Activated naive CD8-positive, alpha-beta T cell treated with anti-CD3 and anti-CD28 coated beads for 36 hours (primary cell): Measurements from ENCODE around the gene SHROOM2. TPM values are rescaled to one million over a fixed set of nuclear protein-coding genes. Genes with fewer than 3 reads are reported as not detected.

ENCODE experiments used
- DNase-seq: peaks from one replicate; pipeline ENCODE4 v3.0.0; 2021
- H3K27ac Mint-ChIP-seq: one replicate; pipeline ENCODE4 v1.8.0; 2022; ENCODE audit warnings: mild to moderate bottlenecking, moderate library complexity, mixed read lengths
- H3K27me3 Mint-ChIP-seq: one replicate; pipeline ENCODE4 v1.8.0; 2022; ENCODE audit warnings: mild to moderate bottlenecking, mixed read lengths
- H3K36me3 Mint-ChIP-seq: one replicate; pipeline ENCODE4 v1.8.0; 2021; ENCODE audit warnings: mild to moderate bottlenecking, mixed read lengths
- H3K4me1 Mint-ChIP-seq: one replicate; pipeline ENCODE4 v1.8.0; 2021; ENCODE audit warnings: mixed read lengths
- H3K4me3 Mint-ChIP-seq: one replicate; pipeline ENCODE4 v1.8.0; 2022; ENCODE audit warnings: mild to moderate bottlenecking, moderate library complexity, mixed read lengths
- H3K9me3 Mint-ChIP-seq: one replicate; pipeline ENCODE4 v1.8.0; 2022; ENCODE audit warnings: mixed read lengths
- total RNA-seq, 2 experiments: library from RNA; stranded (reverse); gene quantifications; one replicate each; pipeline ENCODE4 v1.2.3, GENCODE V29; 2021

SHROOM2 gene
- total RNA-seq, 2 experiments from 2014 or later = not detected

DNA sequence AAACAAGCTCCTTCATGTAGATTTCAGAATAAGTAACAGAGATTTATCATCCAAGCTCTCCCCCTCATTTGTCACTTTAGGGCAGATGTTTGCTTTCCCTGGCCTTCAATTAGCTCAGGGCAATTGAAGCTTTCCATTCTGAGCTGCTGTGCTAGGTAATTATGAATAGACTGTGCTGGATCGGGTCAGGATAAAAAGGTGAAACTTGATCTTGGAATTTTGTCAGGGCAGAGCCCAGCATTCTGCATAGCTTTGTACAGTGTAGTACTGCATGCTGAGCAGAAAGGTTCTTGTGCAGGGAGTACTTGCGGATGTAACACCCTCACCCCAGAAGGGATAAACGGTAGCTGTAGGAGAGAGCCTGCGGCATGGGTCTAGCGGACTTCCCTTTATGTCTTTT is 116.9 kb downstream of the SHROOM2 start:
- no peak overlapping the region for H3K27ac Mint-ChIP-seq
- no peaks in the 10 kb centered on the region for H3K9me3 Mint-ChIP-seq
- H3K27me3 Mint-ChIP-seq = peaks cover 16% of the 10 kb centered on the region
- no peaks in the 10 kb centered on the region for H3K4me1 Mint-ChIP-seq
- DNase-seq = no peak
- H3K4me3 Mint-ChIP-seq = no peak overlapping the region
- H3K36me3 Mint-ChIP-seq = no peaks in the 10 kb centered on the region

- Mint-ChIP-seq H3K27me3 (peaks cover 17% of the 10 kb centered on the region), H3K9me3 (no peaks in the 10 kb centered on the region), H3K4me1 (no peaks in the 10 kb centered on the region), H3K4me3 (no peak overlapping the region), H3K27ac (no peak overlapping the region), H3K36me3 (no peaks in the 10 kb centered on the region)
- DNase-seq = no peak
Observed at GRCh38 chrX:9905288-9905687, 119.1 kb downstream of the SHROOM2 start.

- H3K4me1 Mint-ChIP-seq = no peaks in the 10 kb centered on the region
- no peaks in the 10 kb centered on the region for H3K9me3 Mint-ChIP-seq
- H3K4me3 Mint-ChIP-seq = no peak overlapping the region
- DNase-seq = no peak
- H3K27me3 Mint-ChIP-seq = peaks cover 17% of the 10 kb centered on the region
- H3K27ac Mint-ChIP-seq = no peak overlapping the region
- H3K36me3 Mint-ChIP-seq = no peaks in the 10 kb centered on the region
Observed at GRCh38 chrX:9905721-9906120, 119.5 kb downstream of the SHROOM2 start.

DNA sequence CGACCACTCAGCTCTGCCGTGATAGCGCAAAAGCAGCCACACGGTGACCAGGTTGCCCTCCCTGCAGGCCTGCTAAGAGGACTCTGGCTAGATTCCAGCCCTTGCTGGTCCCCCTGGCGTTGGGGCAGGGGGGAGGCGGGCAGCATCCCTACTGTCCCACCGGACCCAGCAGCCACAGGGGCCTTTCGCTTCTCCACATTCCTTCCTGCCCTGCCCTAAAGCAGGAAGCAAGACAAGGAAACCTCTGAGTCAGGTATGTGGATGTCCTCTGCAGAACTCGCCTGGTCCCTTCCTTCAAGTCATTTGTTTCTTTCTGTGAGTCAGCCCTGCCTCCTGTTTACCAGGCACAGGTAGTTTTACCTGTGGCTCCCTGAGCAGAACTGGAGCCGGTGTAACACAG is 120.7 kb downstream of the SHROOM2 start:
- H3K36me3 Mint-ChIP-seq = no peaks in the 10 kb centered on the region
- no peak overlapping the region for H3K27ac Mint-ChIP-seq
- no peaks in the 10 kb centered on the region for H3K4me1 Mint-ChIP-seq
- no peak overlapping the region for H3K4me3 Mint-ChIP-seq
- peaks cover 26% of the 10 kb centered on the region for H3K27me3 Mint-ChIP-seq
- no peak for DNase-seq
- H3K9me3 Mint-ChIP-seq = no peaks in the 10 kb centered on the region

DNA sequence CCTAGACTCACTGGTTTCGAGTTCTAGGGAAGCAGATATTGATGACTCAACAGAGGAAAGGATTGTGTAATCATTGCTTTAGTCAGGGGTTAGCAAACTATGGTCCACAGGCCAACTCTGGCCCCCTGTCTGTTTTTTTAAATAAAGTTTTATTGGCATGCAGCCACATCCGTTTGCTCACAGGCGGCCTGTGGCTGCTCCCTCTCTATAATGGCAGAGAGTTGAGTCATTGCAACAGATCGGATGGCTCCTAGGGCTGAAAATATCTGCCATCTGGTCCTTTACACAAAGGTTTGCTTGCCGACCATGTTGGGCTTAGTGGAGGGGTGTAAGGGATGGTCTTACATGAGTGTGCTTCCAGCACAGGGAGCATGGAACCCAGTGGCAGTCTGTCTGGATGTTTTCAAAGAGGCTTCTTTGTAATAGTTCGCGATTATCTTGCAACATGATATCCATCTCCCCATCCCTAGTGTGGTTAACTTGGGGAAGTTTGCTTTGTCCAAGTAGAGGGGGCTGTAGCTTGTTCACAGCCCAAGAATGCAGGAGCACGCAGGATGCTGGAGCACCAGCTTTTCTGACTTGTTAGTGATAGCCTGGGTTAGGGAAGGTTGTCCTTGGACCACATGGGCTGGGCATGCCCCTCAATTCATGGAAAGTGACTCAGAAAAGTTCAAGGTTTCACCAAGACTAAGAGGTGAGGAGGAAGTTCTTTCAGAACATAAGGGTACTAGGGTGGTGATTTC is 121.6 kb downstream of the SHROOM2 start:
- H3K9me3 Mint-ChIP-seq = no peaks in the 10 kb centered on the region
- DNase-seq = no peak
- H3K27ac Mint-ChIP-seq = no peak overlapping the region

GRCh38 chrX:9909254-9909653 is 123.0 kb downstream of the SHROOM2 start:
- Mint-ChIP-seq H3K27ac (no peak overlapping the region), H3K27me3 (peaks cover 17% of the 10 kb centered on the region), H3K9me3 (no peaks in the 10 kb centered on the region), H3K4me1 (no peaks in the 10 kb centered on the region), H3K4me3 (no peak overlapping the region), H3K36me3 (no peaks in the 10 kb centered on the region)
- no peak for DNase-seq

More for the DNA sequence above, 121.6 kb downstream of the SHROOM2 start:
- no peak overlapping the region for H3K4me3 Mint-ChIP-seq
- H3K36me3 Mint-ChIP-seq = no peaks in the 10 kb centered on the region
- H3K4me1 Mint-ChIP-seq = no peaks in the 10 kb centered on the region
- peaks cover 18% of the 10 kb centered on the region for H3K27me3 Mint-ChIP-seq

DNA sequence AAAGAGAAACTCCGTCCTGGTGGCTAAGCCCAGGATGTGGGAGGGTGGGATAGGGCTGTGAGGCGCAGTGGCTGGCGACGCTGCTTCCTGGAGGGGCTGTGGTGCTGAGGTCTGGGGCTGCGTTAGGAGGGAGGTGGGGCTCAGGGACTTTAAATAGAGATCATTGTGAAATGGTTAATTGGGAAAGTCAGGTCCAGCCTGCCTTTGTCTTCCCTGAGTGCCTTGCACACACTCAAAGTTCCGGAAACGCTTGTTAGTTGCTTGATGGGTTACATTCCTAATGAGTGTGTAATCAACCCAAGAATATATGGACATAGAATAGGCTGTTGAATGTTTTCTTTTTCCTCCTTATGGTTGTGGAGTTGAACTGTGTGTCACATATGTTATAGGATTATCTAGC is 125.3 kb downstream of the SHROOM2 start:
- H3K27me3 Mint-ChIP-seq = peaks cover 26% of the 10 kb centered on the region
- DNase-seq = no peak

DNA sequence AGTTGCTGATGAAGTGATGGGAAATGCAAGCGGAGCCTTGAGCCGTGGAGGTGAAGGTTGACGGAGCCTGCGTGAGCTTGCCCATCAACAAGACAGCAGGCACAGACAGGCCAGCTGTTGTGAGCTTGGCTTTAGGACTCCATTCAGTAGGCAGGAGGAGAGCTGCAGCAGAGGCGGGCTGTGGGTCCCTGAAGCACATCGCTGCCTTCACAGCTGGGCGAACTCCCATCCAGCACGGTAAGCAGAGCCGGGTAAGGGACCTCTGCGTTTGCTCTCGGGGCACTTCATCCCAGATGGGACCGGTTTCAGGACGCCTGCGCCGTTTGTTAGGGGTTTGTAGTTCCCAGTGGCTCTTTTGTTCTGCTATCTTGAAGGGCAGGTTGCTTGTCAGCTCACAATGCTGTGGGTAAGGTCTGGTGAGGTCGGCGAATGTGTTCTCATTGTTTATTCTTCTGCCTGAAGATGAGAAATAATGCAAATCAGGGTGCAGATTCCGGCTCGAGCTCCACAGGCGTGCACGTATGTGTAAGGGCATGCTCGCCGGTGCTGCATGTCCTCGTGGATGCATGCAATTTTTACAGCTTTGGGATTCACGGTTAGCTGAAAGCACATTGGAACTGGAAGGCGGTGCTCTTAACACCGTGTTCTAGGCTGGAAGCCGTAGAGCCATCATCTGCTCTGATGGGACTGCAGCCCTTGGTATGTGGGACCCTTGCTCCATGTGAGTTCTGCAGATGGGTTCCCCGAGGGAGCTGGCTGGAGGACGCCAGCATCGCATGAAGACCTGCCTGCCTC is 126.3 kb downstream of the SHROOM2 start:
- no peaks in the 10 kb centered on the region for H3K36me3 Mint-ChIP-seq
- no peak for DNase-seq
- H3K4me1 Mint-ChIP-seq = no peaks in the 10 kb centered on the region
- no peaks in the 10 kb centered on the region for H3K9me3 Mint-ChIP-seq
- peaks cover 26% of the 10 kb centered on the region for H3K27me3 Mint-ChIP-seq
- H3K4me3 Mint-ChIP-seq = no peak overlapping the region
- no peak overlapping the region for H3K27ac Mint-ChIP-seq

More for the DNA sequence above, 125.3 kb downstream of the SHROOM2 start:
- Mint-ChIP-seq H3K36me3 (no peaks in the 10 kb centered on the region), H3K4me3 (no peak overlapping the region), H3K9me3 (no peaks in the 10 kb centered on the region), H3K27ac (no peak overlapping the region), H3K4me1 (no peaks in the 10 kb centered on the region)

- no peak for DNase-seq
- Mint-ChIP-seq H3K4me1 (no peaks in the 10 kb centered on the region), H3K4me3 (no peak overlapping the region), H3K27me3 (peaks cover 24% of the 10 kb centered on the region), H3K27ac (no peak overlapping the region), H3K36me3 (no peaks in the 10 kb centered on the region), H3K9me3 (no peaks in the 10 kb centered on the region)
Observed at GRCh38 chrX:9913146-9913433, 126.9 kb downstream of the SHROOM2 start.

- H3K4me1 Mint-ChIP-seq = no peaks in the 10 kb centered on the region
Observed at GRCh38 chrX:9917861-9918260, 131.6 kb downstream of the SHROOM2 start.

DNA sequence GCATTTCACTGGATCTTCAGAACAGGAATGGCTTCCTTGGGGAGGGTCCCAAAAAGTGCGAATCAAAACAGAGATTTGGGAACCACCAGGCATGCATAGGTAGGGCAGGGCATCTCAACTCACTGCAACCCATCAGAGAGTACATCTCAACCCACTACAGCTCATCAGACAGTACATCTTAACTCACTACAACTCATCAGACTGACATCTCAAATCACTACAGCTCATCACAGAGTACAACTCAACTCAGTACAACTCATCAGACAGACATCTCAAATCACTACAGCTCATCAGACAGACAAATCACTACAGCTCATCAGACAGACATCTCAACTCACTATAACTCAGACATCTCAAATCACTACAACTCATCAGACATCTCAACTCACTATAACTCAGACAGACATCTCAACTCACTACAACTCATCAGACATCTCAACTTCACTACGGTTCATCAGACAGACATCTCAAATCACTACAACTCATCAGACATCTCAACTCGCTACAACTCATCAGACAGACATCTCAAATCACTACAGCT is 133.5 kb downstream of the SHROOM2 start:
- Mint-ChIP-seq H3K27me3 (peaks cover 4% of the 10 kb centered on the region), H3K9me3 (no peaks in the 10 kb centered on the region)

More at GRCh38 chrX:9917861-9918260, 131.6 kb downstream of the SHROOM2 start:
- no peak for DNase-seq
- H3K9me3 Mint-ChIP-seq = no peaks in the 10 kb centered on the region
- H3K4me3 Mint-ChIP-seq = no peak overlapping the region
- no peaks in the 10 kb centered on the region for H3K36me3 Mint-ChIP-seq
- peaks cover 11% of the 10 kb centered on the region for H3K27me3 Mint-ChIP-seq
- no peak overlapping the region for H3K27ac Mint-ChIP-seq

GRCh38 chrX:9921407-9921806 is 135.2 kb downstream of the SHROOM2 start:
- Mint-ChIP-seq H3K27ac (no peak overlapping the region), H3K27me3 (no peaks in the 10 kb centered on the region), H3K4me3 (no peak overlapping the region), H3K36me3 (no peaks in the 10 kb centered on the region), H3K9me3 (no peaks in the 10 kb centered on the region), H3K4me1 (no peaks in the 10 kb centered on the region)
- no peak for DNase-seq

More for the DNA sequence above, 133.5 kb downstream of the SHROOM2 start:
- no peak for DNase-seq
- Mint-ChIP-seq H3K4me1 (no peaks in the 10 kb centered on the region), H3K27ac (no peak overlapping the region), H3K36me3 (no peaks in the 10 kb centered on the region), H3K4me3 (no peak overlapping the region)

DNA sequence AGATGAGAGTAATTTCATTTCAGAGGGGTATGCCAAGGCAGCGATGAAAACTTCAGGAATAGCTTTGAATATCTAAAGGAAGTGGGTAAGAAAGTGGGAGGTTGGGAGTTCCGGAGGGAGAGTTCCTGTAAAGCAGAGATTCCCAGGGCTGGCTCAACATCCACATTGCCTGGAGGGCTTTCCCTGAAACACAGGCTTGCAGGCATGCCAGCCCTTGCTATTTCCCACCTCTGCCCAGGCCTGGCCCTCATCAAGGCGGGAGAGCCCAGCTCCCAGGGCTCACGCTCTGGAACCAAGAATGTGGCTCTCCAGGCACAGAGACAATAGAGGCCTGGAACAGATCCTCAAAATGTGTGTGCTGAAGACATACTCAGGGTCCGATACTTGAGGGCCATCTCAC is 137.1 kb downstream of the SHROOM2 start:
- Mint-ChIP-seq H3K9me3 (no peaks in the 10 kb centered on the region), H3K27ac (no peak overlapping the region), H3K4me3 (no peak overlapping the region), H3K4me1 (no peaks in the 10 kb centered on the region), H3K36me3 (no peaks in the 10 kb centered on the region), H3K27me3 (no peaks in the 10 kb centered on the region)
- no peak for DNase-seq

DNA sequence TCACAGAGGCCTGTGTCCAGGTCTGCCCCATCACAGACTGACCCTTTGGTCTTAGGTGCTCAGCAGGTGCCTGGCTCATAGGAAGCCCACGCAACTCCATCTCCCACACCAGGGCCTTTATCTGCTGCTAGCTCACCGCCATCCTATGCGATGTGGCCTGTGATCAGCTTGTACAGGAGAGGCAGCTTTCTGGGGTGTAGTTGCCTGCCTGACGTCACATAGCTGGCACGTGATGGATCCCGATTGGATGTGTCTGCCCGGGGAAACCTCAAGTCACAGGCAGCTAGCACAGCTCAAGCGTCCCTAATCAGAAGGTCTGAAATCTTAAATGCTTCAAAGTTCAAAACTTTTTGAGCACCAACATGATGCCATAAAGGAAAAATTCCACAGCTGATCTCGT is 139.8 kb downstream of the SHROOM2 start:
- no peaks in the 10 kb centered on the region for H3K27me3 Mint-ChIP-seq
- no peaks in the 10 kb centered on the region for H3K36me3 Mint-ChIP-seq
- no peak overlapping the region for H3K4me3 Mint-ChIP-seq
- H3K27ac Mint-ChIP-seq = no peak overlapping the region
- H3K9me3 Mint-ChIP-seq = no peaks in the 10 kb centered on the region
- no peak for DNase-seq
- H3K4me1 Mint-ChIP-seq = no peaks in the 10 kb centered on the region

GRCh38 chrX:9927698-9928482 is 141.7 kb downstream of the SHROOM2 start:
- Mint-ChIP-seq H3K36me3 (no peaks in the 10 kb centered on the region), H3K4me3 (no peak overlapping the region), H3K4me1 (no peaks in the 10 kb centered on the region), H3K27me3 (no peaks in the 10 kb centered on the region), H3K9me3 (no peaks in the 10 kb centered on the region), H3K27ac (no peak overlapping the region)
- no peak for DNase-seq
